B cell (primary cell): ENCODE results near the gene PSMB3.

Experiments
- CTCF ChIP-seq: fragments of 200-600 bp; IDR thresholded peaks from one replicate; pipeline ENCODE4 v1.8.0; 2022; ENCODE audit warnings: antibody characterized with exemption, mild to moderate bottlenecking
- EZH2 ChIP-seq: IDR thresholded peaks from 2 replicates; pipeline ENCODE4 v1.6.1; 2012; ENCODE audit warnings: borderline replicate concordance, low read depth, mild to moderate bottlenecking, moderate library complexity, low read length; ENCODE audit not compliant: insufficient read depth, poor library complexity, severe bottlenecking

GRCh38 chr17:38710985-38711384 is 41.6 kb upstream of the PSMB3 start:
- TF ChIP-seq CTCF, result no peak
- no peak for TF ChIP-seq EZH2
